Hepatocyte (in vitro differentiated cells): ENCODE data around the gene PTRH1.

Experiments
- EZH2 ChIP-seq: fragments of 200-600 bp; sonication (generic); IDR thresholded peaks from 2 replicates; pipeline ENCODE4 v1.6.1; 2016; ENCODE audit warnings: antibody characterized with exemption, mild to moderate bottlenecking, borderline replicate concordance
- EZH2phosphoT487 ChIP-seq: fragments of 200-600 bp; sonication (generic); IDR thresholded peaks from one replicate; pipeline ENCODE4 v1.6.1; 2018; ENCODE audit warnings: antibody characterized with exemption, mild to moderate bottlenecking, low read depth, moderate library complexity; ENCODE audit not compliant: unreplicated experiment, severe bottlenecking
- TF ChIP-seq, protein P1 (sequence below): fragments of 200-600 bp; sonication (generic); IDR thresholded peaks from 2 replicates; pipeline ENCODE4 v1.5.1; 2016; ENCODE audit warnings: antibody characterized with exemption, mild to moderate bottlenecking; ENCODE audit not compliant: poor library complexity

GRCh38 chr9:127728808-127729207 lies 13.3 kb upstream of the PTRH1 start:
- TF ChIP-seq, protein P1, sequence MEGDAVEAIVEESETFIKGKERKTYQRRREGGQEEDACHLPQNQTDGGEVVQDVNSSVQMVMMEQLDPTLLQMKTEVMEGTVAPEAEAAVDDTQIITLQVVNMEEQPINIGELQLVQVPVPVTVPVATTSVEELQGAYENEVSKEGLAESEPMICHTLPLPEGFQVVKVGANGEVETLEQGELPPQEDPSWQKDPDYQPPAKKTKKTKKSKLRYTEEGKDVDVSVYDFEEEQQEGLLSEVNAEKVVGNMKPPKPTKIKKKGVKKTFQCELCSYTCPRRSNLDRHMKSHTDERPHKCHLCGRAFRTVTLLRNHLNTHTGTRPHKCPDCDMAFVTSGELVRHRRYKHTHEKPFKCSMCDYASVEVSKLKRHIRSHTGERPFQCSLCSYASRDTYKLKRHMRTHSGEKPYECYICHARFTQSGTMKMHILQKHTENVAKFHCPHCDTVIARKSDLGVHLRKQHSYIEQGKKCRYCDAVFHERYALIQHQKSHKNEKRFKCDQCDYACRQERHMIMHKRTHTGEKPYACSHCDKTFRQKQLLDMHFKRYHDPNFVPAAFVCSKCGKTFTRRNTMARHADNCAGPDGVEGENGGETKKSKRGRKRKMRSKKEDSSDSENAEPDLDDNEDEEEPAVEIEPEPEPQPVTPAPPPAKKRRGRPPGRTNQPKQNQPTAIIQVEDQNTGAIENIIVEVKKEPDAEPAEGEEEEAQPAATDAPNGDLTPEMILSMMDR = no peak
- no peak for TF ChIP-seq EZH2phosphoT487
- no peak for TF ChIP-seq EZH2
